GM12801 (cell line): Measurements from ENCODE around the gene TNS1.

ENCODE experiments used
- TF ChIP-seq, protein P1 (sequence below): IDR thresholded peaks from one replicate; pipeline ENCODE4 v1.5.1; 2011; ENCODE audit warnings: control low read depth; ENCODE audit not compliant: insufficient read length; ENCODE audit errors: extremely low read depth

The TNS1 gene

DNA sequence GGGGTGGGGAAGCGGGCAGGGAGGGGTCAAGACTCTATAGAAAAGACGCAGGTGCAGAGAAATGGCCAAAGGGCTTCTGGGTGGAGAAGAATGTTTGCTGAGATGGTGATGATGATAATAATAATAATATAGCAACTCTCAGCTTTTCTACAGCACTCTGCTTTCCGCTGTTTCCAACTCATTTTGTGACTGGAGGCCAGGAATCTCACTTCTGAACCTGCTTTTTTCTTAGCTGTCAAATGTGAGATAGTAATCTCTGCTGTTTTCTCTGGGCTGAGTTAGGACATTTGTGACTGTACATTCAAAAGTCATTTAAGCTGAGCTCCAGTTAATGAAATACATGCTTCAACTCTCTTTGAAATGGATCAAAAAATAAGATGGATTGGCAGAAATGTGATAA is 58.4 kb downstream of the TNS1 start:
- TF ChIP-seq, protein P1, sequence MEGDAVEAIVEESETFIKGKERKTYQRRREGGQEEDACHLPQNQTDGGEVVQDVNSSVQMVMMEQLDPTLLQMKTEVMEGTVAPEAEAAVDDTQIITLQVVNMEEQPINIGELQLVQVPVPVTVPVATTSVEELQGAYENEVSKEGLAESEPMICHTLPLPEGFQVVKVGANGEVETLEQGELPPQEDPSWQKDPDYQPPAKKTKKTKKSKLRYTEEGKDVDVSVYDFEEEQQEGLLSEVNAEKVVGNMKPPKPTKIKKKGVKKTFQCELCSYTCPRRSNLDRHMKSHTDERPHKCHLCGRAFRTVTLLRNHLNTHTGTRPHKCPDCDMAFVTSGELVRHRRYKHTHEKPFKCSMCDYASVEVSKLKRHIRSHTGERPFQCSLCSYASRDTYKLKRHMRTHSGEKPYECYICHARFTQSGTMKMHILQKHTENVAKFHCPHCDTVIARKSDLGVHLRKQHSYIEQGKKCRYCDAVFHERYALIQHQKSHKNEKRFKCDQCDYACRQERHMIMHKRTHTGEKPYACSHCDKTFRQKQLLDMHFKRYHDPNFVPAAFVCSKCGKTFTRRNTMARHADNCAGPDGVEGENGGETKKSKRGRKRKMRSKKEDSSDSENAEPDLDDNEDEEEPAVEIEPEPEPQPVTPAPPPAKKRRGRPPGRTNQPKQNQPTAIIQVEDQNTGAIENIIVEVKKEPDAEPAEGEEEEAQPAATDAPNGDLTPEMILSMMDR, result no peak

DNA sequence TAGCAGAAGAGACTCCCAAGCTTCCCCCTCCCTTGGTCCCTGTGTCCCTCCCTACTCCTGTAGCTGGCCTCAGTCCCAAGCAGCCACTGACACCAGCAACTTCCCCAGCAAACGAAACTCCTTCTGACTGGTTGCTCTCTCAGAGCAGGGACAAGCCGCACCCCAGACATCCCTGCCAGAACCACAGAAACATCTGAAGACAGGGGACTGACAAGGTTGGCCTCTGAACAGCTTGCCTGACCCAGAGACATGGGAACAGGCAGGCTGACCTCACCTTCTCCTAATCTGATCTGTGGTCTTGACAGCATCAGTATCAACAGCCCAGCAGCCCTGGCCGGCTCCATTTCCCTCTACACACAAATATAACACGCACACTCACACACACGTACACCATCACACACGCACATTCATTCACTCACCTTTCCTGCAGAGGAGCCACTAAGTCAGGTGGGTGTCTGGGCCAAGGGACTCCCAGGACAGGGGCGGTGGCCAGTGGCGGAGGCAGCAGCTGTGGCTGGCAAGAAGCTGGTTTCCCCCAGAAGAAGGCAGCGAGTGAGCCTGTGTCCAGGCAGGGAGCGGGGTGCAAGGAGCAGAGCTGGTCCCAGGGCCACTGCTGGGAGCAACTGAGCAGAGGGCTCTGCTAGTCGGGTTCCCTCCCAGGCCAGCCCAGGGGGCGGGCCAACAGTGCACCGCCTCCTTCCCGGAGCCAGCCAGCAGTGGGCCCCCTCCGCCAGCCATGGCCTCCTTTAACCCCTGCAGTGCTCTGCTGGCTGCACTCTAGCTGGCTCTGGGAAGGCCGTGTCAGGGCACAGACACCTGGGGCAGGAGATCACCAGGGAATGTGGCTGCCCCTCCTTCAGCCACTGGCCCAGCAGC is 59.1 kb downstream of the TNS1 start:
- TF ChIP-seq, protein P1, result no peak

DNA sequence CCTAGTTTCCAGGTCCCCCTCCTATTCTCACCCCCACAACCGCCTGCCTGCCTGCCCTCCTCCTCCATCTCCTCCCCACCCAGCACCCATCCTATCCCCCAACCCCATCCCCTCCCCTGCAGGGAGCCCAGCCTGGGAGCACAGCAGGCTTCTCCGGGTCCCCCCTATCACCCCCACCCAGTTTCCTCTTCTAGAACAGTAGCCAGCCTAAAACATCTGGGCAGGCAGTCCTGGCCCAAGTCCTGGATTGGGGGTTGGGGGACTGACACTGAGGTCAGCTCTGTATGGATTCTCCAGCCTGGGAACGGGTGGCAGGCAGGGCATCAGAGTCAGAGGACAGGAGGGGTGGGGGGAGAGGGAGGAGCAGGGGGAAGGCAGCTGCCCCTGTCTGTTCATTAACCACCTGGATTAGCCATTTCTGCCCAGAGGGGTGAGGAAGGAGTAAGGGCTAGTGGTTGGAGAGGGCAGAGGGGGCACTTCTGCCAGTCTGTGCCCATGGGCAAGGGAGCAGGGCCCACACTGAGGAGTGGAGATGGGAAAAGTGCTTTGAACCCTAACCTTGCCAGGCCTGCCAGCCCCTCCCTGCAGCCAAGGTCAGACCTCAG is 60.0 kb downstream of the TNS1 start:
- TF ChIP-seq, protein P1, result no peak

DNA sequence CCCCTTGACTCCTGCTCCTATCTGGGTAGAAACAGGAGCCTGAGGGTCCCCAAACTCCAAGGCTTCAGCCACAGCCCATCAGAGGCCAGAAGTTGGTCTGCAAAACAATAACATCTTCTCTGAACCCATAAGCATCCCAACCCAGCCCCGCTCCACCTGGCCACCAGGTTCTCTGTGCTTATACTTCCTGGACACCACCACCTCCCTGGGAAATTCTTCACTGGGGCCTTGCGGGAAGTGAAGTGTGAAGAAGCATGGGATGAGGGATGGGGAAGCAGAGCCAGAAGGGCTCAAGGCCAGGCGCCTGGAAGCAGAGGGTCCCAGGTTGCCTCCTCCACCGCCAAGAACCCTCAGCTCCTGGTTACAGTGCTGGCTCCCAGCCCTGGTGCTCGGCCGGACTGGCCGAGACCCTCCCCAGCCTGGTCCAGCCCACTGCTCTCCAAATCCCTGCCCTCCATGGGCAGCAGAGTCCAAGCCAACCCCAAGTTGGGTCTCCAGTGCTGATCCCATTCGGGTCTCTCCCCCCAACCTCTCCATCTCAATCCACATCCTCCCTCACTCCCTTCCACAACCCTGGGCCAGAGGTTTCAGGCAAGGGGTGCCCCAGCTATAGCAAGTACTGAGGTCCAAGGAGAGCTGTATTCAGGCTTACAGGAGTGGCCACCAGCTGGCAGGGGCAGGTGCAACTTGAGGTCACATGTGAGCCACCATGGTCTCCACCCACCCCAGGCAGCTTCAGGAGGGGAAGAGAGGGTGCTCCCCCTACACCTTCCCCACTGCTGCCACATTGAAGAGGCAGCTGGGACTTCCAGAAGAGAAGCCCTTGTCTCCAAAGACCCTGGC is 60.7 kb downstream of the TNS1 start:
- TF ChIP-seq, protein P1, result no peak

DNA sequence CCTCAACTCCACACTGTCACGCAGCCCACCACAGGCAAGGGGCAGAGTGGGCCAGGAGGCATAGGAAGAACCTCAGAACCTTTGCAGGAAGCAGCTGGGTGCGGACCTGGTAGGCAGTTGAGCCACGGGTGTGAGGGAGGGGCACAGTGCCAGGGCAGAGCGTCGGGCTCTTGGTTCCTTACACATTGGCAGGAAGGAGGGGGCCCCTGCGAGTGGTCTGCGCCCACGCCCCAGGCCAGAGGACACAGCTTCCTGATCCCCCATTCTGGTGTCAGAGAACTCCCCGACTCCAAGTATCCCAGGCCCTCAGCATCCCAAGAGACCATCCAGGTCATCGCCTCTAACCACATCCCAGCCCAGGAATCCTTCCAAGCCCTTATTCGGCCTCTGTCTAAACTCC is 61.5 kb downstream of the TNS1 start:
- TF ChIP-seq, protein P1, result no peak

DNA sequence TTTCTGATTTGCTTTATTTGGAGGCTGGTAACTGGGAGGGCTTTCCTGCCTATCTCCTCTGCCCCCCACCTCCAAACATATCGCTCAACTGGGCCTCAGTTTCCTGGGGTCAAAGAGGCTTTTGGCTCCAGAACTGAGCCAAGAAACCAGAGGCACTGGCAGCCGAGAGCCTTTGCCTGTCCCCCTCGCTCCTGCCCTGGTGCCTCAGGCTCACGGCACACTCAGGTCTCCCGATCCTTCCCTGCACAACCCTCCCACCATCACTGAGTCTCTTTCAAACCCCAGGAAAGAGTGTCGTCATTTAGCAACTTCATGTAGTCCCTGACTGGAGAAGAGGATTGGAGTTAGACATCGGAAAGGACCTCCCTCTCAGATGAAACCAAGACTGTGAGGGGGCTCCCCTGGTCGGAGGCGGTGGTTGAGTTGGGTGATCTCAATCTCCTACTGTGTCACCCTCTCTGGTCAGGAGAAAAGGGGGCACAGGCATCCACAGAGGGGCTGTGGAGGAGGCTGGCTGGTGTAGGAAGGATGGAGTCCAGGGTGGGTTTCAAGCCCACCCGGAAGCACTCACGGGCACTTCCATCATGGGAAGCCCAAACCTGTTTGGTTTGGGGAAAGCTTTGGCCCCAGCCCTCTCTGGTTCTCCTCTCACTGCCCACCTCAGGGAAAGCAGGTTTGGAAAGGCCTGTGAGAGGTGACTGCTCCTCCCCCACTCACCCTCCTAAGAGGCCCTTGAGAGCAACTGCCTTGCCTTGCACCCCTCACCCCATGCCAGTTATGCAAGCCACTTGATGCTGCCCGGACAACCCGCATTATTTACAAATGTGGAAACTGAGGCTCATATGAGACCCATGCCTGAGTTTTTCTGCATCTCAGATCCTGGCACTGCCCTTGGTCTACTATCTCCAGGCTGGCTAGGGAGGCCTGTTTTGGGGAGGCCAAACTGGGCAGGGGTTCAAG is 62.3 kb downstream of the TNS1 start:
- TF ChIP-seq, protein P1, result no peak
